Activated CD8-positive, alpha-beta memory T cell treated with anti-CD3 and anti-CD28 coated beads for 48 hours (primary cell): Measurements from ENCODE around the gene PIK3CD.
"Not testable (repeated sequence)": the region's sequence is repeated elsewhere in the genome, so short reads cannot be mapped to it uniquely, and the experiment has no call there.

Source experiments
- DNase-seq, 3 experiments: peaks; one replicate each; pipeline ENCODE4 v3.0.0-alpha.2; 2020; ENCODE audit warnings: low read depth in 2 of 3, low spot score in 2 of 3

Gene PIK3CD

DNA sequence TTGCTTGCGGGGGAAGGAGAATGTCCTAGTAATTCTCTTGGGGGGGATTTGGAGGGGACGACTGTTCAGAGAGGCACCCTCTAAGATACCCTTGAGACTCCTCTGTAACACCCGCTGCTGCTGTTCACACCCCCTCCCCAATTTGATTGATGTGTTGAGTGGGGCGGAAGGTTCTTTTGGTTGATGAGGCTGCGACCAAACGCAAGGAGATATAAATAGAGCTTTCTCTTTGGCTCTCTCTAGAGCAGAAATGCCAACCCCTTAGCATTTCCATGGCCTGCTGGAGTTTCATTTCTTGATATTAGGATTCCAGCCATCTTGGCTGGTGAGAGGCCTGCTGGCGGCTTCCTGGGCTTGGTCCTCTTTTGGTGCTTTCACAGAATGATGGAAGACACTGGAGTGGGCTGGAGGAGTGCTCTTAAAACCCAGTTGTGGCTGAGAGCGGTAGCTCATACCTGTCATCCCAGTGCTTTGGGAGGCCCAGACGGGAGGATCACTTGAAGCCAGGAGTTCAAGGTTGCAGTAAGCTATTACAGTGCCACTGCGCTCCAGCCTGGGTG is 2.0 kb downstream of the PIK3CD start:
- DNase-seq = no peak

DNA sequence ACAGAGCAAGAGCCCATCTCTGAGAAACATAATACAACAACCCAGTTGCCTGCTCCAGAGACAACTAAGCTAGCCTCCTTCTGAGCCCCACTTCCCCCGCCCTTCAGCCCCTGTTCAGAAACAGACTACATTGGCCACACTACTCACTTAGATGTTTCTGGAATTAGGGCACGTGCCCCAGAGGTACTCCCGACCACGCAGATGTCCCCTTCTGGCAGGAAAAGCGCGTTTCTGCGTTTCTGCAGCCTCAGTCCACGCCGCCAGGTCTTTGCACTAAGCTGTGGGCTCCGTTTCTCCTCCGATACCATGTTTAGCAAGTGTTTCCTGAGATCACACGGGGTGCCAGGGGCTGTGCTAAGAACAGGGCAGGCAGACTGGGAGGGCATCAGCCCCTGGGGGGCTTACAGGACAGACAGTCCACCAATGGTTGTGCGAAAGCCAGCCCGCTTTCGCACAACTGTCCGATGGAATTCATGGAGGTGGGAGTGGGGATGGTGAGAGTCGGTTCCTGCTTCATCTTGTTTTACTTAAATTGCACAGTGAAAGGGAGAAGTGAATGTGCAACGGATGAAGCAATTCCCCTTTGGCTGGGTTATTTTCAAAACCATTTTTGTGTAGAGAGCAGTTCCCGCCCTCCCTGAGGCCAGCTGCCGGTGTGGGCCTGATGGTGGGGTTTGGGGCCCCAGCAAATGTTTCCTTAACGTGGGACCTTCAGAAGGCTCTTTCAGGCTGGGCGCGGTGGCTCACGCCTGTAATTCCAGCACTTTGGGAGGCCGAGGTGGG is 2.7 kb downstream of the PIK3CD start:
- peak in 2 of 3 experiments; percentile 27 to 34 for DNase-seq

- peak in 1 of 3 experiments; percentile 42 for DNase-seq
Observed at GRCh38 chr1:9654834-9655723, 3.5 kb downstream of the PIK3CD start.

- no peak for DNase-seq
Observed at GRCh38 chr1:9655836-9656235, 4.3 kb downstream of the PIK3CD start.

- no peak for DNase-seq
Observed at GRCh38 chr1:9657521-9658032, 6.0 kb downstream of the PIK3CD start.

- DNase-seq = no peak
Observed at GRCh38 chr1:9658199-9658598, 6.7 kb downstream of the PIK3CD start.

GRCh38 chr1:9659328-9659727 is 7.8 kb downstream of the PIK3CD start:
- no peak for DNase-seq

DNA sequence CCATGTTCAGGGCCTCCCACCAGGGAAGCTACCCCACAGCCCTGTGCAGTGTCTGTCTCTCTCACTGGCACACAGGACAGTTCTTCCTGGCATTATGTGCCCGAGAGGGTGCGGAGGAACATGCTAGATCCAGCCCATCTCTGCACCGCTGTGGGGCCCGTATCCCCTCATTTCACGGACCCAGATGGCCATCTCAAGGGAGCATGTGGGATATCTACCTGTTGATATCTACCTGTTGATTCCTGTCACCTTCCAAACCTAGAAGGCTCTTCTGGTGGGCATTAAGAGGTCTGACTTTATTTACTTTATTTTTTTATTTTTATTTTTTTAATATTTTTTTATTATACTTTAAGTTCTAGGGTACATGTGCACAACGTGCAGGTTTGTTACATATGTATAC is 11.7 kb downstream of the PIK3CD start:
- no peak for DNase-seq

- no peak for DNase-seq
Observed at GRCh38 chr1:9665193-9665592, 13.7 kb downstream of the PIK3CD start.

DNA sequence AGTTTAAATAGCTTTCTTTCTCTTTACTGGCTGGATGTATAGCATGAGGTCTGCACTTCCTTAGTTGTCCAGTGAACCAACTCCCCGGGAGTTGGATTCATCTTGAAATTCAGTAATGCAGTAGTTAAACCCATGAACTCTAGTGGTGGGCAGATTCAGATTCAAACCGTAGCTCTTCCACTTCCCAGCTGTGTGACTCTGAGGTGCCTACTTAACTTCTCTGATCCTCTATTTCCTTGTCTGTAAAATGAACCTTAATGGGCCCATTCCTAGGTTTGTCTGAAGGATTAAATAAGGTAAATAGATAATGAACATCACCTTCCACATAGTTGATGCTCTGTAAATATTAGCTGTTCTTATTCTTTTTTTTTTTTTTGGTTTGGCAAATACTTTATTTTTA is 16.5 kb downstream of the PIK3CD start:
- no peak for DNase-seq

DNA sequence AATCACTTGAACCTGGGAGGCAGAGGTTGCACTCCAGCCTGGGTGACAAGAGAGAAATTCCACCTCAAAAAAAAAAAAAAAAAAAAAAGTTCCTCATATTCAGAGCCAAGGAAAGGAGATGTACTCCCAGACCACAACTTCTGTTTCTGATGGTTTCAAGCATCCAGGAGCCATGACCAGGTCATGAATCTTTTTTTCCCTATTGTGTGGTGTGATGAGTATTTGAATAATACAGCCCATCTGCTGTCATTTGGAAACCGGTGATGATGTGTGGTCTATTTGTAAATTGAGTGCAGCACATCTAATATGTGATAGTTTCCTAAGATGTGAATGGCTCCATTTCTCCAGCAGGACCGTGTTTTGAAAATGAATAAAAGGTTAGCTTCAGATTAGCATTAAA is 18.6 kb downstream of the PIK3CD start:
- DNase-seq = no peak

DNA sequence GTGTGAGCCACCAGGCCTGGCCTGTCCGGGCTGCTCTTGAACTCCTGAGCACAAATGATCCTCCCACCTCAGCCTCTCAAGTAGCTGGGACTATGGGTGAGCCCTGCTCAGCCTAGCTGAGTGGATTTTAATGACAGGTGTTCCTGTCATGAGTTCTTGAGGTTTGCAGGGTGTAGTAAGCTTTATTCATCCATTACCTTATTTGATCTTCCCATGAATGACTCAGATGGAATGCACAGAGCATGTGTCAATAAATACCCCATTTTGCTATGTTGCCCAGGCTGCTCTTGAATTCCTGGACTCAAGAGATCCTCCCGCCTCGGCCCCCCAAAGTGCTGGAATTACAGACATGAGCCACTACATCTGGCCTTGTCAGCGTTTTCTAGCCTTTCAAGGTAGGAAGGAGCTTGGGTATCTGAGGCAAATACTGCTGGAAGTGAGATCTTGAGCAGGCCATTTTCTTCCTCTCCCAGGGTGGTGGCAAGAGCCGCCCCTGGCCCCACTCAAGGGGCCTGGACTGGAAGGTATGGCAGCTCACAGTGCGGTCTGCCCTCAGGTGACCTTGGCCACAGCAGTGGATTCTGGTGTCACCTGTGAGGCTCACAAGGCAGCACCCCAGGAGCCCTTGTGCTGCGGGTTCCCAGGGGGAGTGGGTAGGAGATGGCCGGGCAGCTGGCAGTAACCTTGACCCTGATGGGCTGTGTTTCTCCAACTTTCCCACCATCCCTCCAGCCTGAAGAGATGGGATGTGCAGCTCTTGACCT is 20.0 kb downstream of the PIK3CD start:
- DNase-seq = no peak

DNA sequence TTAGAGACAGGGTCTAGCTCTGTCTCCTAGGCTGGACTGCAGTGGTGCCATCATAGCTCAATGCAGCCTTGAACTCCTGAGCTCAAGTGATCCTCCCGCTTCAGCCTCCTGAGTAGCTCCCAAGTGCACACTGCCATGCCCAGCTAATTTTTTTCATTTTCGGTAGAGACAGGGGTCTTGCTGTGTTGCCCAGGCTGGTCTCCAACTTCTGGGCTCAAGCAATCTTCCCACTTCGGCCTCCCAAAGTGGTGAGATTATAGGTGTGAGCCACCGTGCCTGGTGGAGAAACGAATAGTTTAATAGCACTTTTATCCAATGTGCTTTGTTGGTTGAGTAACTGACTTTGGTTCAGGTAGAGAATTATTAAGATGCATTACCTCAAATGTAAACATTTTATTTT is 20.9 kb downstream of the PIK3CD start:
- no peak for DNase-seq

GRCh38 chr1:9675393-9675792 is 23.9 kb downstream of the PIK3CD start:
- DNase-seq = no peak

GRCh38 chr1:9676128-9676527 is 24.6 kb downstream of the PIK3CD start:
- DNase-seq = not testable (repeated sequence)

DNA sequence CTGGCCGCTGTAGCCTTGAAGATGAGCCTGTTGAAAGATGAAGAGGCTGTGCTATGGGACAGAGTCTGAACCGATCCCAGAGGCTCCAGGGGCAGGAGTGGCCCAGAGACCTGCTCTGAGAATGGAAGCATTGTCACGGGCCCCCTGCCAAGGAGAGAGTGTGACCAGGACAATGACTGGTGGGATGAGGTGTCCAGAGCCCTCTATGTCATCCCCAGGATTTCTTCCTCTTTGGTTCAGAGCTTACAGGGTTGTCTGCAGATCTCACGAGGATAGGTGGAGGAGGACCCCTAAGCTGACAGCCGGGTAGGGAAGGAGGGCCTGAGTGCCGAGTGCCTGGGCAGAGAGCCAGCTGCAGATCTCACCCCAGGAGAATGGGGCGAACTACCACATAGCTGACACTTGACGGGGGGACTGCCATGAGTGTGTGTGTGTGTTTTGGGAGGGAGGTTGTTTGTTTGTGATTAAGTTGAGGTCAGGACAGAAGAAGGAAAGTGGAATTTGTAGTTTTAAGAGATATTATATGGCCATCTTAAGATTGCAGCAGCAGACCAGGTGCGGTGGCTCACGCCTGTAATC is 25.4 kb downstream of the PIK3CD start:
- DNase-seq = no peak

- no peak for DNase-seq
Observed at GRCh38 chr1:9680091-9680490, 28.6 kb downstream of the PIK3CD start.

DNA sequence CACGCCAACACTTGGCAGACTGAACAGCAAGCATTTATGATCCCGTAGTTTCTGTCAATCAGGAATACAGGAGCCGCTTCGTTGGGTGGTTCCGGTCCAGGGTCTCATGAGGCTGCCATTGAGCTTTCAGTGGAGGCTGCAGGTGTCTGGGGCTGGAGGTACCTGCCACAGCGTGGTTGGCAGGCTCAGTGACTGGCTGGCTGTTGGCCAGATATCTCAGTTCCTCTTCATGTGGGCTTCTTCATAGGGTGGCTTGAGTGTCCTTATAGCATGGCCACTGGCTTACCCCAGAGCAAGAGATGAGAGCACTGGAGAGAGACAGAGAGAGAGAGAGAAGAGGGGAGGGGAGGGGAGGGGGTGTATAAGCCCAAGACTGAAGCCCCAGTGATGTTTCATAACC is 29.3 kb downstream of the PIK3CD start:
- no peak for DNase-seq

GRCh38 chr1:9684801-9685200 is 33.3 kb downstream of the PIK3CD start:
- DNase-seq = no peak

DNA sequence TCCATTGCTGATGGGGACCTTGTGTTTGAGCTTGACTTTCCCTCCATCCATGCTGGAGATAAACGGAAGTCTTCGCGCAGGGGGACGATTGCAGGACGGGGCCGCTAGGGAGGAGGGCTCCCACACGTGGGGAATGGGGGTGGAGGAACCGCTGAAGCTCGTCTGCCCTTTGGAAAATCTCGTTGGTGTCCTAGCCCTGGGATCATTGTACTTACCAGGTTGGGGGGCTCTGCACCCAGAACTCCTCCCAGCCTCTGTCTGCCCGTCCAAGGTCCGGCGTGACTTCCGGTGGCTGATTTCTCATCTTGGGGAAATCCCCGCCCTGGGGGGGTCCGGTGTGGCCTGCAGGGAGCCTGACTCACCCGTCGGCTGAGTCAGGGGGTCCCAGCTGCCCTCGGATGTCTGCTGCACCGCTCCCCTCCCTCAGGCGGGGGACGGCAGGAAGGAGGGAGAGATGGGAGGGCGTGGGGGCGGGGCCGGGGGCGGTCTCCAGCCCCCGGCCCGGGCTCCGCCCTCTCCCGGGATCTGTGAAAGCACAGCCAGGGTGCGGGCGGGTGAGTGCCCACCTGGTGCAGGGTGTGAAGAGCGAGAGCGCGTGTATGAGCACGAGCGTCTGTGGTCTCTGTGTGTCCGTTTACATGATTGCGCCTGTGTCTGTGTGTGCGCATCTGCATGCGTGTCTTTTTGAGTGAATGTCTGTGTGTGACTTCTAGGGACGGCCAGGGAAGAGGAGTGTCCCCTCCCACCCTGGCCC is 35.8 kb downstream of the PIK3CD start:
- peak; percentile 55 to 75 (median 57) for DNase-seq
